ENCODE measurements around the gene RANBP10.

The RANBP10 gene

DNA sequence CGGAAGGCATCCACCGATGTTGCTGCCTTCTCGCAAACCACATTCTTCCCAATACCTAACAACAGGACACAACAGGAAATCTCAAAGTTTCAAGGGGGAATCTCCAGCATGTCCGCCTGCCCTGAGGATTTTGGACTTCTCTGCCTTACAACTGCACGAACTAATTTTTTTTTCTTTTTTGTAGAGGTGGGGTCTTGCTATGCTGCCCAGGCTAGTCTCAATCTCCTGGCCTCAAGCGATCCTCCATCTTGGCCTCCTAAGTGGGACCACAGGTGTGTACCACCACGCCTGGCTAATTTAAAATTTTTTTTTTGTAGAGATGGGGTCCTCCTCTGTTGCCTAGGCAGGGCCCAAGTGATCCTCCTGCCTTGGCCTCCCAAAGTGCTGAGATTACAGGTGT, 130.4 kb downstream of the RANBP10 start:
- DNase-seq (ENCODE audit: low read depth): no peak

DNA sequence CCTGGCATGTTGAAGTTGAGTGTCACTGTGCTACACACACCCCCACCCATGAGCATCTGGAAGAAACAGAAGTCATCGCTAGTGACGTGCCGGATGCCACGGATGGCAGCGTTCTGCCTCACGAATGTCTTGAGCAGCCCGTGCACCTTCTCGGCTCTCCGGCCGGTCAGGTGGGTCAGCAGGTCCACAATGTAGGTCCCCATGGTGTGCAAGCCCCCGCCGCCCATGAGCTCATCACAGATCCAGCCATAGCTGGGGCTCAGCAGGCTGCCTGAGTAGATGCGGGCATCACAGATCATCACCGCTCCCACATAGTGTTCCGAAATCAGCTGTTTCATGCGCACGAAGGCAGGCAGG, 130.8 kb downstream of the RANBP10 start:
- DNase-seq (ENCODE audit: low read depth): no peak

DNA sequence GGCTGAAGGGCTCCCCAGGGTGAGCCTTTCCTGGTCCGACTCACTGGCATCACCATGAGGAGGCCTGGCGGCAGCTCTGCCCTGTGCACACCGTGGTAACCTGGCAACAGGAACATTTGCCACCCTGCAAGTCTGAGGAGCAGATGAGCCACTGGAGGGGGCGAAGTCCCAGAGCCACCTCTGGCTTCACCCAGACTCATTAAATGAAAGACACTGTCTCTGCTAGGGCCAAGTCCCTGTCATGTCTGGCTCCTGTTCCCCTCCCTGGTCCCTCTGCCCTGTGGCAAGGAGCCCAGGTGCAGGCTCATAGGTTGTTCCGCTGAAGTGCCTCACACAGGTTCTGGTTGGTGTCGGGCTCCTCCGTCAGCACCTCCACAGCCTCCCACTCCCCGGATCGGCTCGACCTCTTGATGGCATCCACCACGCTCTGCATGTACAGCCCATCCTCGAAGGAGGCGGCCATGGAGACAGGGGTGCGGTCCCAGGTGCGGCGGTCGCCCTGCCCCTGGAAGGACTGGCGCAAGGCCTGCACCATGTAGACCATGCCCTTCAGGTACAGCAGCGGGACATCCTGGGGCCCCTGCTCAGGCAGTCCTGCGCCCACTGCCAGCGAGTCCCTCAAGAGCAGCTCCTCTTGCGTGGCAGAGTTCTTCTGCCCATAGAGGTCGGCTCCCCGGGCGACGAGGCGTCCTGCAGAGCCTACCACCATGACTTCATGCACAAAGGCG, 131.3 kb downstream of the RANBP10 start:
- no peak for DNase-seq (ENCODE audit: low read depth)

DNA sequence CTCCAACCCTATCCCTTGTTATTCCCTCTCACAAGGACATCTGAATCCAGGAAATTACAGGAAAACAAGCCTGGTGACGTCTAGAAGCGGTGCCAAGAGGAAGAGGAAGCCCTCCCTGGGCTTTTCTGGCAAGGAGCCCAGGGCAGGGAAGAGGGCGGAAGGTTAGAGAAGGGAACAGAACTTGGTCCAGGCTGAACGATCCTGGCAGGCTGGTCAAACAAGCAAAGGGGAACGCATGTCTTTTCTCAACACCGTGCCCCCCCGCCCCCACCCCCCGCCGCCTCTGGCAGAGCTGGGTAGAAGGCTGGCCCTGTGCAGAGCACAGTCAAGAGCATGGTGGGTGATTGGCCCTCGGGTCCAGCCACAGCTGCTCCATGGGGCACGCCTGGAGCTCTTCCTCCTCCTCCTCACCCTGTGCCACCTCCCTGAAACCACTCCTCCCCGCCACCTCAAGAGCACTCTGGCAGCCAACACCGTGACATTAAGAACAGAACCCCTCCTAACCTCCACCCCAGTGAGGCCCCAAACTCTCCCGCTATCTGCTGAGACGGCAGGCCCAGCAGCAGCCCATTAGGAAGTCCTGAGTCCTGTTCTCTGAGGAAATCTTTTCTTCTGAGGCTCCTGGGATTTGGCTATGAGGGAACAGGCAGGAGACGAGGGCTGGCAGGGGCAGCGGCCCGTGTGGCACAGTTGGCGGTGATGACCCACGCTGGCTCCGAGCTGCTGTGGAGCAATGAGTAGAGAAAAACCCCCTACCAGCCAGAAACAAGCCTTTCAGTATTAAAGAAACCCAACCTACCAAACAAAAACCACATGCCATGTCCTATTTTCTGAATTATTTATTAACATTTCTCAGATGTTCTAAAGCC, 132.4 kb downstream of the RANBP10 start:
- DNase-seq (ENCODE audit: low read depth): no peak
